Measurements from ENCODE around the gene ACOXL.

- no peak for TF ChIP-seq POLR2AphosphoS5 (IDR thresholded peaks at IDR 0.05; ENCODE audit: low read depth, low read length)
- no peak for TF ChIP-seq SPI1 (IDR thresholded peaks at IDR 0.05; ENCODE audit: low read depth, low read length)
- no peak for TF ChIP-seq POLR2A (IDR thresholded peaks at IDR 0.05; ENCODE audit: low read depth, low read length)
- no peak for TF ChIP-seq TAF1 (IDR thresholded peaks at IDR 0.05; ENCODE audit: low read depth, low read length)
Measured at GRCh38 chr2:111053266-111053665, 320.9 kb downstream of the ACOXL start.
